ENCODE measurements around the gene RAP1A.

DNA sequence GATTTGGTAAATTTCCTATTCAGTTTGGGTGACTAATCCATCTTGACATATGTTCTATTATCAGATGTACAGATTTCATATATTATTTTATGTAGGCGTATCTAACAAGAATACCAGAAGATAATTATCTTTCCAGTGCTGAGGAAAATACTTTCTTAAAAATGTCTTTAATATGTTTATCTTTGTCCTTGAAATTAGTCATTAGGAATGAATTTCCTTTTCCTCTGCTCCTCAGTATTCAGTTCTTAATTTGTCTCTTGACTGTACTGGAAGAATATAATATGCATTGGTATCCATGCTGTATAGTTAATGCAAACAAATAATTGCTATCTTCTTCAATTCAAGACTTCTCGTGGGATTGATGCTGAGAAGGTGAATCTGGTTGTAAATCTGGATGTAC is 142.7 kb downstream of the RAP1A start:
- no peak for TF ChIP-seq POLR2A (IDR thresholded peaks at IDR 0.05)
- no peak for TF ChIP-seq CTCF (IDR thresholded peaks at IDR 0.05 in 8 of 11, conservative IDR thresholded peaks at IDR 0.05 in 3 of 11)
- TF ChIP-seq POLR2AphosphoS5 (IDR thresholded peaks at IDR 0.05): no peak

All from spleen (tissue), 7 donors.